KG1 (cell line): Measurements from ENCODE around the gene INPP5J.
A peak's percentile ranks its signal among the peaks of the same experiment; 100 is the strongest.
"Not testable (repeated sequence)": the region's sequence is repeated elsewhere in the genome, so short reads cannot be mapped to it uniquely, and the experiment has no call there.

Experiments
- DNase-seq: peaks from one replicate; lab custom pipeline; 2025; lab: John Stamatoyannopoulos, UW

The INPP5J gene

GRCh38 chr22:31100762-31101525 lies 21.8 kb upstream of the INPP5J start:
- no peak for DNase-seq

GRCh38 chr22:31102441-31103081 lies 20.2 kb upstream of the INPP5J start:
- no peak for DNase-seq

- no peak for DNase-seq
Observed at GRCh38 chr22:31103111-31103510, 19.7 kb upstream of the INPP5J start.

- no peak for DNase-seq
Observed at GRCh38 chr22:31103899-31104694, 18.7 kb upstream of the INPP5J start.

GRCh38 chr22:31104869-31105268 lies 17.9 kb upstream of the INPP5J start:
- no peak for DNase-seq

GRCh38 chr22:31105282-31105929 lies 17.4 kb upstream of the INPP5J start:
- no peak for DNase-seq

- no peak for DNase-seq
Observed at GRCh38 chr22:31106001-31106571, 16.7 kb upstream of the INPP5J start.

GRCh38 chr22:31106731-31107177 lies 16.0 kb upstream of the INPP5J start:
- no peak for DNase-seq

GRCh38 chr22:31107178-31107893 lies 15.4 kb upstream of the INPP5J start, which contains the start of gene SELENOM:
SELENOM (minus strand) TSS chr22:31107568; CDS start chr22:31107505, 63 bp downstream.
- DNase-seq, result peak; percentile 49

- no peak for DNase-seq
Observed at GRCh38 chr22:31107894-31108218, 14.9 kb upstream of the INPP5J start.

- DNase-seq, result not testable (repeated sequence)
Observed at GRCh38 chr22:31112547-31113091, 10.1 kb upstream of the INPP5J start.

GRCh38 chr22:31118046-31118820 lies 4.5 kb upstream of the INPP5J start:
- DNase-seq, result no peak

- no peak for DNase-seq
Observed at GRCh38 chr22:31119026-31119717, 3.6 kb upstream of the INPP5J start.

GRCh38 chr22:31120230-31120629 lies 2.5 kb upstream of the INPP5J start:
- no peak for DNase-seq

GRCh38 chr22:31120642-31121041 lies 2.1 kb upstream of the INPP5J start:
- DNase-seq, result no peak

GRCh38 chr22:31121403-31121802 lies 1.4 kb upstream of the INPP5J start:
- DNase-seq, result no peak

GRCh38 chr22:31122196-31122531 lies 602 bp upstream of the INPP5J start:
- no peak for DNase-seq

GRCh38 chr22:31123292-31123602 lies 481 bp downstream of the INPP5J start:
- no peak for DNase-seq

- no peak for DNase-seq
Observed at GRCh38 chr22:31124290-31124689, 1.5 kb downstream of the INPP5J start.
